Tongue (tissue), 2 donors: ENCODE data around the gene ROBO1. TPM values are rescaled to one million over a fixed set of nuclear protein-coding genes. Genes with fewer than 3 reads are reported as not detected.

Experiments used
- DNase-seq: peaks from one replicate; pipeline ENCODE4 v3.0.0-alpha.2; 2015
- total RNA-seq: library from RNA; depleted of rRNA; stranded (reverse); fragments of >200 nt; gene quantifications from one replicate; pipeline ENCODE4 v1.2.3, GENCODE V29; 2014

Gene ROBO1
- total RNA-seq, 1 donor from 2014 or later: 79.3 TPM

DNA sequence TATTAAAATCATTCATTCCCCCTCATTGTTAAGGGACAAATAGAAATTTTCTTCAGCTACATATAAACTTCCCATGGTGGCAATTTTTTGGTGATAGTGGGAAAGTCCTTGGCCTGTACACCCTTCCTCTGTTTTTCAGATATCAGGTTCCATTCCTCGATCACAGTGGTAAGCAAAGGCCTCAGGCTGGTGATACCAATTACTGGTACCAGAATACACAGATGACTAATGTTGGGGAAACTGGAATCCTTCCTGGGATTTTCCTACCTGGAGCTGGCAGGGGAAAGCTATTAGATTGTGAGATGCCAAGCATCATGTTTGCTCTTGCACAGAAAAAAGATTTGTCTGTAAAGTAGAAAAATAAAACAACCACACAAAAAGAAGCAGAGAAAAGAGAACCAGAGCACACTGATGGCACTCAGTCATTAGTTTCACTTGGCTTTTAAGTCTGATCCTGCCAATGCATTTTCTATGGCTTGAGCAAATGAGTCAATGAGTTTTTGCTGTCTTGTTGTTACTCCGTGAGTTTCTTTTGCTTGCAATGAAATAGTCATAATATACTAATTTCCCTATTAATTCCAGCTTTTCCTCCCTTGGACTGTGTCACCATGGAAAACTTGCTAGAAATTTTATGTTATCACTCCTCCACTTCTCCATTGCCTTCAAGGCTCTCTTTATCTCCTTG lies 795.0 kb downstream of the ROBO1 start:
- no peak for DNase-seq

DNA sequence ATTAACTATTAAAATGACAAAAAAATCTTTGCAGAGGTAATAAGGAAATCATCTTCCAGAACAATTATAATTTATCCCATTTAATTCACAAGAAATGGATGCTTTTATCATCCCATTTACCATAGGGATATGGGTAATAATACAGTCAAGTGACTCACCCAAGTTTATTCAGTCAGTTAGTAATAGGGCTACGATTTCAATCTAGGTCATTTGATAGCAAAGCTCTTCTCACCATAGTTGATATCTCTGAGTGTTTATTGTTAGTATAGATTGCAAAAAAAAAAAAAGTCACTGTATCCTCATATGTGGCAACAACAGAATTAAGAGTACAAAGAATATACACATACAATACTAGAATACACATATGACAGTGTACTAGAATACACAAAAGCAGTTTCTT lies 797.1 kb downstream of the ROBO1 start:
- no peak for DNase-seq

DNA sequence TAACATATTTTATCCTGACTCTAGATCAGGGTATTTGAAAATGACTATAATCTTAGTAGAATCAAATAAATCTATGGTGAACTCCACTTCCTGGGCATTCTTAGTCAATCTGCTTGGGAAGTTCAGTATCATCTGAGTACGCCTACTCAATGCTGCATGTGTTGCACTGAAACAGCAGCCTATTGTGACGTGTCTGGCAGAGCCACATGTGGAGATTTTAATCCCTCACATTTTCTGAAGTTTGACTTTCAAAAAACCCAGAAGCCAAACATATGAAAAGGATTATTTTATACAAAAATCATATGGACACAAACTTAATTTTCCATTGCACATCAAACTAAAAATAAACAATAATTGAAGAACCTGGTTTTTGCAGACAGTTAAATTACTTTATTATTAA lies 798.3 kb downstream of the ROBO1 start:
- peak; percentile 72 for DNase-seq

DNA sequence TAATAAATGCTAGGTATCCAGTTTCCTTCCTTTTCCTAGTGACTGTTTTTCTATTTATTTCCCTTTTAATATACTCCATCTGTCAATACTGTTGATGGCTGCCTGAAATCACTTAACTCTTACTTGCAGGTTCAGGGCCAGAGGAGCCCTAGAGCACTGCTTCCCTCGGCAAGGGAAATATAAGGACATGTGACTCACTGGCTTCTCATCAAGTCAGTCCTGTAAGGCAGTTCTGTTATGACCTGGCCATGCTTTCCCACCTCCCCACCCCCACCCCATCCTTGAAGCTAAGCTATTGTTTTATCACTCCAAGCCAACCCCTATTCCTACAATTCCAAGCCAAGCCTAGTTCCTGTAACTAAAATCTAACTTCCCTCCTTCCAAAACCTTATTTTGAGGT lies 800.7 kb downstream of the ROBO1 start:
- DNase-seq: no peak

DNA sequence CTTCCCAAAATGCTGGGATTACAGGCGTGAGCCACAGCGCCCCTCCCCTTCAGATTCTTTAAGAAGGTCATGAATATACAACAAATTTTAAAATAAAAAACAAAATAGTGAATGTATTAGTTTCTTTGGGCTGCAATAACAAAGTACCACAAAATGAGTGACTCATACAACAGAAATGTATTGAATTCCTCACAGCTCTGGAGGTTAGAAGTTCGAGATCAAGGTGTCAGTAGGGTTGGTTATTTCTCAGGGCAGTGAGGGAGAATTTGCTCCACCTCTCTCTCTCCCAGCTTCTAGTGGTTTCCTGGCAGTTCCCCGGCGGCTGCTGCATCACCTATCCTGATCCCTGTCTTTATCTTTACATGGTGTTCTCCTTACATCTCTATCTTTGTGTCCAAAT lies 804.0 kb downstream of the ROBO1 start:
- DNase-seq: no peak

DNA sequence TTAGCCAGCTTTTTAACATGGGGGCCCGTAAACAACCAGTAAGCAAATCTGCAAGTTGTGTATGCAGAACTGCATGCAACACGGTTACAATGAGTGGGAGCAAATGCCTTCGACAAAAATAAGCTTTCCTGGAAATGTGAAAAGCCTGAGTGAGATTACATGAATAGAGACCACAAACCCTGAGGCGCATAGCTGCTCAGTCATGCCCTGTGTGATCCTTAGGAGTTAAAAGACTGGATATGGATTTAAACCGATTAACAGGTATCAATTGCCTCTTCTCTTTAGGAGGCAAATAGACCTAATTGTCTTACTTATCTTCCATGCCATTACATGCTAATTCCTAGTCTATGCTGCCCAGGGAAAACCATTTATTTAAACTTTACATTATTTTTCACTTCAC lies 810.3 kb downstream of the ROBO1 start:
- DNase-seq: no peak

DNA sequence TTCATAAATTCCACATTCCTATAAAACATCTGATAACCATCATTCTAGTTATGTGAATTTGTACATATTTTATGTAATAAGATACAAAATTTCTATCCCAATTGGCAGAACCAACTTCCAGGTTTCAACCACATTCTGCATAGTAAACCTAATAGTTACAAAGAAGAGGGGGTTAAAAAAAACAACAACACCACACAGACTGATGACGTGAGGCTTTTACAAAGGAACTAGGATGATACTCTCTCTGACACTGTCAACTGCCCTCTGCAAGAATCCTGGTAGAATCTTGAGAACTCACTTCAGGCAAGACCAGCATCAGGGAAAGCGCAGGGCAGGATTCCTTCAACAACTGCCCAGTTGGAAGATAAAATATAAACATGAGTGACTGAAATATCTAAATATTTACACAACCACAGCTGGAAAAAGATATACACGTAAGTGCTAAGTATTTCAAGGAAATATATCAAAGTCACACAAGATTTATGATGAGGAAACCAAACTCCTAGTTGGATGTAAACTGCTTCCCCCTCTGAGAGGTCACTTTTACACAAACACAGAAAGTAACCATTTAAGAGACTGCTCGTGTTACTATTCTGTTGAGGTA lies 816.4 kb downstream of the ROBO1 start:
- DNase-seq: peak; percentile 33

DNA sequence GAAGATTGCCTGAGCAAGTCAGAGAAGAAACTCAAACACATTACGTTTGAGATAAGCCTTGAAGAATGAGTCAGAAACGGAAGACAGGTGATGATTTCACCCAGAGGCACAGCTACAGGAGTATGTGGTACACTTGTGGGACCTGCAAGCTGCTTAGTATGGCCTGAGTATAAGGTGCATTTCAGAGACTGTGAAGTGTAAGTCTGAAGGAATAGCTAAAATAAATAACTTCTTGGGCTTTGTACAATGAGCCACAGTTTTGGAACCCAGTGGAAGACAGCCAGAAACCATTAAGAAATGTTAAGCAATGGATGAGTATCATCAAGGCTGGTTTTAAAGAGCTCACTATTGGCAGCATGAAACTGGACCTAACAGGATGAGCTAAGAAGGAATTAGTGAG lies 826.2 kb downstream of the ROBO1 start:
- no peak for DNase-seq

DNA sequence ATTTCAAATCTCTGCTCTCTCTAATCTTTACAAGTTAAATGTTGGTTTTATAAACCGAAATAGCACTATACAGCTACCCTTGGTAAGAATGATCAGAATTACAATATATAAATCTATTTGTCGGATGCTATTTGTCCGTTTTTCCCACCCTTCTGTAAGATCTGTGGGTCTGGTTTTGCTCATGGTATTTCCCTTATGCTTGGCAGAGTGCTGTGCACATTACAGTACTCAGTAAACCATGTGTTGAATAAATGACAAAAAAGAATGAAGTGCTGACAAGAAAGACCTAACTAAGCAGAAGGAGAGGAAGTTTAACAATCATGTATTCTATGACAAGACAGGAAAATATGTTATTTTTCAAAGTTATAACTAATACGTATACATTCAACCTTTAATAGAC lies 827.2 kb downstream of the ROBO1 start:
- DNase-seq: no peak

DNA sequence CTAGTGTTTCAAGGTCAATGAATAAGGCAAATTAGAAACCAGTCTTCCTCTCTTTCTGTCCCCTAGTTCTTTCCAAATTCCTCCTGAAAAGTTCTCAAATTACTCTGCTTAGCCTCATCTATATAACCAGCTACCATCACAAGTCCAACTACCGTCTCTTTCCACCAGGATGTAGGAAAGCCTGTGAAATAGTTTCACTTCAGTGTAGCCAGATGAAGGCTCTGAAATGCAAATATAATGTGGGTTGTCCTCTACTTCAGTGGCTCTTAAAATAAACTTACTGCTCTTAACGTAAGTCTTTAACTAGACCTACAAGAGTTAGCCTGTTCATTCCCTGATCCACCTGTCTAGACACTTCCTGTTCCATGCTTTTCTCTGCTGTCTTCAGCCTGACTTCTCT lies 827.7 kb downstream of the ROBO1 start:
- DNase-seq: no peak

DNA sequence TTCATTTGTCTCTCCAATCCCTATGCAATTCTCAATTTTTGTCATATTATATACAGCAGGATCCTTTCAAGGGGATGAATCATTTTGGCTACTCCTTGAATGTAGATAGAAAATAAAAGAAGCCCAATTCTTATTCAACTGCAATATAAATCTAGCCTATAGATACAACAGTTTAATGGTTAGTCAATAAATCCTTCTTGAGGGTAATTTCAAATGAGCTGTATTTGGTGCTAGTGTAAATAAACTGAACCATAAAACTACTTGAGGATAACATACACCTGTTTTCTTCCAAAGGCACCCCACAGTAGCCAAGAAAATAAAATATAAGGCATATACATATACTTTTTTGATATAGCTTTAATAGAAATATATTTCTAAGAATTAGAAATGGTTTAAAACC lies 830.3 kb downstream of the ROBO1 start:
- DNase-seq: no peak

DNA sequence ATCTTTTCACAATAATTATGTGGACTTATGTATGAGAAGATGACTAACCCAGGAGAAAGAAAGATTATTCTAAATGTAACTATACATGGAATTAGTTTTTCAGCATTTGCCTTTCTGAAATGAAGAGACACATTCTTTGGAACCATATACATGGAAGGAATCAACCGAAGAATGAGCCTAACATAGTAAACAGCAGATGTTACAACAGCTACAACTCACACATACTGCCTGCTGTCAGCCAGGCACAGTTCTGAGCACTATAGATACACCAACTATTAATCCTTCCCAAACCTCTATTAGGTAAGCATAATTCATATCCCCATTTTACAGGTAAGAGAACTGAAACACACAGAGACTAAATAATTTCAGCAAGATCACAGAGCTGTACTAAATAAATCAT lies 840.0 kb downstream of the ROBO1 start:
- DNase-seq: no peak

DNA sequence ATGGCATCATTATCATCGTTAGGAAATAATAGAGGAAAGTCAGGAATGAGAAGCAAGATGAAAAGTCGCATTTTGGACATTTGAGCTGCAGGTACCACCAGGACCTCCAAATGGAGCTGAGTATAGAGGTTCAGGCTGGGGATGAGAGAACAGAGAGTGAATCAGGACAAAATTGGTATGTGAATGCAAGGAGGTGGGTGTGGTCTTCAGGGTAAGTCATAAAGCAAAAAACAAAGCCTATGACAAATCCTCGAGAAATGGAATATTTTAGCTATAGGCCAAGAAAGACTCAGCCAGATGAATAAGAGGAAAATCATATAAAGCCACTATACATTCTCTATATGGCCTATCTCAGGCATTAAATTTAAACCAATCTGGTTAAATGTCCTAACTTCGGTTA lies 841.3 kb downstream of the ROBO1 start:
- no peak for DNase-seq

DNA sequence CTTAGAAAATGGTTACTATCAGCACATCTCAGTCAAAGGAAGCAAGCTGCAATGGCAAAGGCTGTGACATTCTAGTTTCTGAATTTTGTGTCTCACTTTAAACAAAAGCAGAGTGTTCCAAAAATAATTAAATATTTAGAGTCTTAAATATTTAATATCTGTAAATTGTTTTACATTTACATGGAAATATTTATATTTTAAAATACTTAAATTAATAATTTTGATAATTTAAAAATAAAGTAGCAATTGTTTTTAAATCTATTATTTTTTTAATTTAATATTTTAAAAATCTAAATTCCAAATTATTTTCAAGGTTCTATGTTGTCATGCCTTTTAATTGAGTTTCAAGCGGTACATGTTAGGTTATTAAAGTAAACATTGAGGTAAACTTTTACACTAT lies 843.1 kb downstream of the ROBO1 start:
- no peak for DNase-seq

DNA sequence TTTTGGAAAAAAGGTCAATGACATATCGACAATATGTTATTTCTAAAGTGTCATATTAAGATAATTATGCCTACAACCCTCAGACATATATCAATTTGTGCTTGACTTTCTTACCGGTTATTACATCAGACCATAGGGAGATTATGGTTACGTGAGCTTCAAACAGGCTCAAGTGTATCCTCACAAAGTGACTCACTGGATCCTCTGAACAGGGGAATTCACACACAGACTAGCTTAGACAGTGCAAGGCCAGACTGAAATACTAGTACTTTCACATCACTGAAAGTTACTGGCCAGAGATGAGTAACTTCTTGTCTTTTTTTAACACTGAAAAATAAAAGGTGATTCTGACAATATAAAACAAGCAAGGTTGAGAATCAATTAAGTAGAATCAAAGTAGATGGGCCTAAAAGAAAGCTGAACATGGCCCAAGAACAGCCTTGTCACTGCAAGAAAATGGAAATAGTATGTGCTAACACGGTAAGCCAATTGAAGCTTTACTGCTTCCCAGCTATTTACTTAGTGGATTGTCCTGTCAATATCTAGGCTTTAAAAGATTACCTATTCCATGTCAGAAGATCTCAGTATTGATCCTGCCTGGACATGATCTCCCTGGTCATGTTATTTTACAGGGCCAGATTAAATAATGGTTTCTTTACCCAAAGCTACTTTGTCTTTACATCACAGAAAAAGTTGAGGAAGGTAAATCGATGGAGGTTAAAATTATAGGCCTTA lies 848.6 kb downstream of the ROBO1 start:
- DNase-seq: no peak

DNA sequence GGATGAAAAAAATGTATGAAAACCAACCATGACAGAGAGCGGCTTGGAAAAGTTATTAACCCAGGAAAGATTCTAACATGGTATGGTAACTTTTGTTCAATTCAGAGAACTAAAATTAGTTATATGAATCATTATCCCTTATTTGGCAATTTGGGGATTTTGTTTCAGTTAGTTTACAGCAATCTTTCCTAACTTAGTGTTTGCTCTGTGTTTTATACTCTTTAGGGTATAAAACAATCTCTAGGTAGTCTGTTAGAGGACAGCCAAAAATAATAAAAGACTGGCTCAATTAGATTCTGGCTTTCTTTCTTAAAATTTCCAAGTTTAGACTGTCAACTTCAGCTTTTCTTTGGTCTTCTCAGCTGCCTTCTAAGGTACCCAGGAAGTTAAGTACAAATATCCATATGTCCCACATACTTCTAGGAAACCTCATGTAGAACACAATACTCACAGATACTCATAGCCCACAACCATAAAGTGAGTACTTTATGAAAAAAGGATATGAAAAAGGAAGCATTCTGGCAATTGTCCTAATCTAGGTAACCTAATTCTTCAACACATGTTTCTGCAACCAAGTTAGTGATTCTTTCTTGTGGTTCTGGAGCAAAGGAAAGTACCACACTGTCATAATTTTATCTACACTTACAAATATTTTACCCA lies 849.3 kb downstream of the ROBO1 start:
- DNase-seq: no peak

DNA sequence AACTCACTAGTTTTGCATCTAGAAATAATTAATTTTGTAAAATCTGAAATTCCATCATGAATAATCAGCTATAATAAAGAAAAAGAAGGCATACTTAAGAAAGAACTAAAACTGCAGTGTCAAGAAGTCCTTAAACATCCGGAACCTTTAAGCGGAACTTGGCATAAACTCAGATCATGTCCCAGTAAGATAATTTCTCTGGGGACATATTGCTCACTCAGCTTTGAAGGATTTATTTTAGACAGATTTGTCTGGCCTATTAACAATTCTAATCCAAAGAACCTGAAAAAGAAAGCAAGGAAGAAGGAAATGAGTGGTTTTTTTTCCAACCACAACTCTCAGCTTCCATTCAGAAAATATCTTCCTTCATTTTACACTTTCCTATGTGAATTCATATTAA lies 850.3 kb downstream of the ROBO1 start:
- no peak for DNase-seq

DNA sequence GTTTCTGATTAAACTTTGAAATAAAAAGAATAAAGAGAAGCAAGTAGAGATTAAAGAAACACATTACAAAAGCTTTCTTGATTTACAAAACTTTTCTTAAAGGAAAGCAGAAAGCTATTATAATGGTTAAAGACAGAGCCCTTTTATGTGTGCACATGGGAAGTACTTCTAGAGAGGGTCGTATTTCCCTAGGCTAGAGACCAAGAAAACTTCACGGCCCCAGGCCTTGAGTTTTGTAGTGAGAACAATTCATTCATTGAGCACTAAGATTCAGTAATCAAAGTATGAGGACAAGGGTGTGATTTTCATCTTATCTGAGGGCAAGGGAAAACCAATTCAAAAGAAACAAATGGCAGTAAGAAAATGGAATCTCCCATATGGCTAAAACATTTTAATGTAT lies 854.1 kb downstream of the ROBO1 start:
- no peak for DNase-seq

DNA sequence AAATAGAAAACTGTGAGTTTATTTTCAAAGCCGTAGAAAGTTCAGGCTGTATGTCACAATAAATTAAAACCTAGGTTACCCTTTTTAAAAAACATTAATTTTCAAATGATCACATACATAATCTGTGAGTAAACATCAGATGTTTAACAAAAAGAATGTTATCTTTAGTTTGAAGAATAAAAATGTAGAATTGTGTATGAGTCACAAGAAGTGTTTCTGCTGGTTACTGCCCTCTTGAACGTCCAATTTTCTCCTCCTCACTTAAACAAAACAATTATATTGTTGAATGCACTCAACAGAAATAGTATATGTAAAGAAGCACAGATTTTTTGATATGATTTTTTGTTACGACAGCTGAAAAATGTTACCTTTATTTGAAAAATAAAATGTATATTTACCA lies 855.1 kb downstream of the ROBO1 start:
- DNase-seq: no peak

DNA sequence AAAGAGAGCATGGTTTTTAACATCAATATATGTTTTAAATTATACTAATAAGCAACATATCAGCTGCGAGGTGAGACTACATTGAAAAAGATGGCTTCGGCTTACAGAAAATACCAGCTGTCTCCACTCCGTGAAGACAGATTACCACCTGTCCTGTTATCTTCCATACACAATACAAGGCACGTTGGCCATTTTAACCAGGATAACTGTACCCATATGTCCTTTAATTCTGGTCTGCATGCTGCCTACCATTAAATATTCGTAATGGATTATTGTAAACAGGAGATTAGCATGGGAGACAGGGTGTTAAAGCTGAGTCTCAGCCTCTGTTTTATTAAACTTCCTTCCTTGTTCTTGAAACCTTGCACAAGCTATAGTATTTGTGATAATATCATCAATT lies 855.5 kb downstream of the ROBO1 start:
- DNase-seq: no peak

DNA sequence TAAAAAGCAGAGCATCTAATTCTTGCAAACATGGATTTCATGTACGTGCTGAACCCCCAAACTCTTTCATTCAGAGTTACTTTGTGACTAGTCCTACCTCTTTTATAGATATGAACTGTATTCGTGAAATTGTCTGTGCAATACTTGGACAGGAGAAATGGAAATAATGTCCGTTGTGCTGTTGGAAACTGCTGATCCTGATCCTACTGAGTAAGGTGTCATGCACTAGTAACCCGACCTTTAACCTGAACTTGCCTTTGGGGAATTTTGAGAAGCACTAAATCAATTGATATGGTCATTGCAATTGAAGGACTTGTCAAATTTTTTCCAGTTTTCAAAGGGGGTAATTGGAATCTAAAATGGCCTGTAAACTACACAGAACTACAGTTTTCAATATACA lies 856.4 kb downstream of the ROBO1 start:
- no peak for DNase-seq

DNA sequence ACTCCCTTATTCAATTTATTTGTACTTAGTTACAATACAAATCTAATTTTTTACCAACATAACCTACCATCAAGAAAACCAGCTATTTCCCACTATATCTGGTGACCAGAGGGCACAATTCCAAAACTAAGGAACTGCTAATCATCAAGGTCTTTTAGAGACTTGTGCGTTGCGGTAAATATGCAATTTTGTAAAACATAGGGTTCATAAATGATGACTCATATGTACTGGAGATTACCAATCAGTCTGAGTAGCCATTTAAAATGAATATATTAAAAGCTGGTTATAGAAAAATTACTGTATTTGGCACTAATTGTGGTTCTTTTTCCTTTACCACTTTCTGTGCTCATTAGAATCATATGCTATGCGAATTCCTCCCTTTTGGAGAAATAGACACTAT lies 859.6 kb downstream of the ROBO1 start:
- DNase-seq: no peak

DNA sequence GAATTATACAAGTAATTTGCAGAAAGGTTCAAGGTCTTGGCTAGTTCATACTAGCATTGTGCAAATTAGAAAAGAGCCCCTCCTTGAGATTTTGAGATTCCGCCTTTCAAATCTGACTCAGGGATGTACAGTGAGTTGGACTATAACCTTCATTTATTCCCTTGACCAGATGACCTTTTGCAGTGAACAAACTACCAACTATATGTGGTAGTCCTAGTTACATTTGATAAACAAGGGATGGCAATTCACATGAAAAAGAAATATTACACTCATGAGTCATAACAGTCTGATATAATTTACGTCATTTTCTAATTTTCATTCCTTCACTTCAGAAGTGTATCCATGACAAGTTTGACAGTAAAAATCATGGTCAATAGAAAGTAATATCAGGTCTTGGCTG lies 860.4 kb downstream of the ROBO1 start:
- DNase-seq: no peak
